ENCODE data around the gene QPCT. TPM values are rescaled to one million over a fixed set of nuclear protein-coding genes. Genes with fewer than 3 reads are reported as not detected.
"Not testable (repeated sequence)": the region's sequence is repeated elsewhere in the genome, so short reads cannot be mapped to it uniquely, and the experiment has no call there.

QPCT gene
- total RNA-seq (2021) (13.6 to 19.9 TPM (median 19.5 TPM) in 3 replicates), Bru-seq, nascent RNA (percentile 45 among the genes with signal in this experiment)
- long read RNA-seq, experiment 1, transcript QPCT-201 (7 exons, 1,739 nt) = major isoform, 99 of 108 reads
- long read RNA-seq, experiment 1, partial matches to known transcripts = 3 of 108 reads
- long read RNA-seq, experiment 1, other reads (novel, unspliced or antisense) = 2 of 108 reads
- long read RNA-seq, experiment 2, transcript QPCT-201 (7 exons, 1,739 nt) = major isoform, 42 of 52 reads
- long read RNA-seq, experiment 2, partial matches to known transcripts = 6 of 52 reads
- long read RNA-seq, experiment 2, other reads (novel, unspliced or antisense) = 3 of 52 reads
- long read RNA-seq, experiment 3, transcript QPCT-201 (7 exons, 1,739 nt) = major isoform, 46 of 52 reads
- long read RNA-seq, experiment 3, partial matches to known transcripts = 2 of 52 reads
- long read RNA-seq, experiment 3, other reads (novel, unspliced or antisense) = 2 of 52 reads

DNA sequence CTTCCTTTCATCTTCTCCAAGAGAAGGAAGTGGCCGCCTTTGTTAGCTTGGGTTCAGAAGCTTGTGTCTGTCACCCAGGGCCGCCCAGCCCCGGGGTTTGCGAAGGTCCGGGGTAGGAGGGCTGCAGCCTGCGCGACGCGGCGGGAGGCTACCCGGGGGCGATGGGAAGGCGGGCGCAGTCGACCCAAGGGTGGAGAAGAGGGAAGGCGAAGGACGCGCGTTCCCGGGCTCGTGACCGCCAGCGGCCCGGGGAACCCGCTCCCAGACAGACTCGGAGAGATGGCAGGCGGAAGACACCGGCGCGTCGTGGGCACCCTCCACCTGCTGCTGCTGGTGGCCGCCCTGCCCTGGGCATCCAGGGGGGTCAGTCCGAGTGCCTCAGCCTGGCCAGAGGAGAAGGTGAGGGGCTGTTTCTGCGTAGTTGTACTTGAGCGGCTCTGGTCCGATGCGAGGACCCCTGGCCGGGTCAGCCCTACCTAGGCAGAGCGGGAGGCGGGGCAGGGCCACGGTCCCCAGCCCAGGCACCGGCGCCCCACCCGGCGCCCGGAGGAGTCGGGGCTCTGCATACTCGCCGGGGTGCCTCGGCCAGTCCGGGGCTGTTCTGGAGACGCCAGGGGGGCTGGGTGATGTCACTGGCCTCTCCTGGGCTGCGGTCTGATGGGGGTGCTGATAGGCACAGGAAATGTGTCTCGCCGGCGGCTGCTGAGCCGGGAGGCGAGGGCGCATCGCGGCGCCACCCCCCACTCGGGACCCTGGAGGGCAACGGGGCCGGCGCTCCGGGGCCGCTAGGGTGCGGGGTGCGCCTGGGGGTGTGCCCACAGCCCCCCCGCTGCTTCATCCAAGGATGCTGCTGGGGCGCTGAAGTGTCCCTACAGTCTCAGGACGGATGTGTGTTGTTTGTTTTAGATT is at the start of gene QPCT:
Gene QPCT (plus strand): TSS at position 178 of the 909 bp plus-strand sequence. CDS start 102 bp downstream, at position 280.
- POLR2A ChIA-PET = no interaction called here
- Mint-ChIP-seq H3K9me3 (no peaks in the 10 kb centered on the region), H3K4me3 (peak within 1 kb of the TSS; percentile 78), H3K4me1 (peaks cover 54% of the 10 kb centered on the region), H3K27ac (no peak within 1 kb of the TSS), H3K36me3 (no peaks in the 10 kb centered on the region), H3K27me3 (ENCODE audit: low read depth) (peaks cover 3% of the 10 kb centered on the region; the same call in 1 of the 2 replicates)
- DNase-seq (ENCODE audit: low spot score) (peak; percentile 34), ATAC-seq (peak; percentile 30)
- TF ChIP-seq RORB (CRISPR knock-in tag; IDR thresholded peaks at IDR 0.05) (no peak), ZNF121 (CRISPR knock-in tag; IDR thresholded peaks at IDR 0.05) (no peak), CREM (CRISPR knock-in tag; IDR thresholded peaks at IDR 0.05) (no peak), GTF2I (CRISPR knock-in tag; conservative IDR thresholded peaks at IDR 0.05) (no peak), ETV6 (CRISPR knock-in tag; IDR thresholded peaks at IDR 0.05) (0 out of 2 replicates have a peak, but pooled peaks have one; percentile 52), ESRRA (CRISPR knock-in tag; IDR thresholded peaks at IDR 0.05; ENCODE audit: borderline replicate concordance) (no peak), TP53 (CRISPR knock-in tag; IDR thresholded peaks at IDR 0.05) (0 out of 2 replicates have a peak, but pooled peaks have one; percentile 34), ZNF423 (CRISPR knock-in tag; IDR thresholded peaks at IDR 0.05) (peak; percentile 56; the same call in 1 of the 2 replicates), FOXP1 (CRISPR knock-in tag; IDR thresholded peaks at IDR 0.05; ENCODE audit: borderline replicate concordance) (peak; percentile 34; the same call in 1 of the 2 replicates), RELA (CRISPR knock-in tag; IDR thresholded peaks at IDR 0.05; ENCODE audit: borderline replicate concordance) (0 out of 2 replicates have a peak, but pooled peaks have one; percentile 5)
- TF ChIP-seq, protein P1, sequence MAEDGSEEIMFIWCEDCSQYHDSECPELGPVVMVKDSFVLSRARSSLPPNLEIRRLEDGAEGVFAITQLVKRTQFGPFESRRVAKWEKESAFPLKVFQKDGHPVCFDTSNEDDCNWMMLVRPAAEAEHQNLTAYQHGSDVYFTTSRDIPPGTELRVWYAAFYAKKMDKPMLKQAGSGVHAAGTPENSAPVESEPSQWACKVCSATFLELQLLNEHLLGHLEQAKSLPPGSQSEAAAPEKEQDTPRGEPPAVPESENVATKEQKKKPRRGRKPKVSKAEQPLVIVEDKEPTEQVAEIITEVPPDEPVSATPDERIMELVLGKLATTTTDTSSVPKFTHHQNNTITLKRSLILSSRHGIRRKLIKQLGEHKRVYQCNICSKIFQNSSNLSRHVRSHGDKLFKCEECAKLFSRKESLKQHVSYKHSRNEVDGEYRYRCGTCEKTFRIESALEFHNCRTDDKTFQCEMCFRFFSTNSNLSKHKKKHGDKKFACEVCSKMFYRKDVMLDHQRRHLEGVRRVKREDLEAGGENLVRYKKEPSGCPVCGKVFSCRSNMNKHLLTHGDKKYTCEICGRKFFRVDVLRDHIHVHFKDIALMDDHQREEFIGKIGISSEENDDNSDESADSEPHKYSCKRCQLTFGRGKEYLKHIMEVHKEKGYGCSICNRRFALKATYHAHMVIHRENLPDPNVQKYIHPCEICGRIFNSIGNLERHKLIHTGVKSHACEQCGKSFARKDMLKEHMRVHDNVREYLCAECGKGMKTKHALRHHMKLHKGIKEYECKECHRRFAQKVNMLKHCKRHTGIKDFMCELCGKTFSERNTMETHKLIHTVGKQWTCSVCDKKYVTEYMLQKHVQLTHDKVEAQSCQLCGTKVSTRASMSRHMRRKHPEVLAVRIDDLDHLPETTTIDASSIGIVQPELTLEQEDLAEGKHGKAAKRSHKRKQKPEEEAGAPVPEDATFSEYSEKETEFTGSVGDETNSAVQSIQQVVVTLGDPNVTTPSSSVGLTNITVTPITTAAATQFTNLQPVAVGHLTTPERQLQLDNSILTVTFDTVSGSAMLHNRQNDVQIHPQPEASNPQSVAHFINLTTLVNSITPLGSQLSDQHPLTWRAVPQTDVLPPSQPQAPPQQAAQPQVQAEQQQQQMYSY (CRISPR knock-in tag; IDR thresholded peaks at IDR 0.05) = no peak
- TF ChIP-seq, protein P2, sequence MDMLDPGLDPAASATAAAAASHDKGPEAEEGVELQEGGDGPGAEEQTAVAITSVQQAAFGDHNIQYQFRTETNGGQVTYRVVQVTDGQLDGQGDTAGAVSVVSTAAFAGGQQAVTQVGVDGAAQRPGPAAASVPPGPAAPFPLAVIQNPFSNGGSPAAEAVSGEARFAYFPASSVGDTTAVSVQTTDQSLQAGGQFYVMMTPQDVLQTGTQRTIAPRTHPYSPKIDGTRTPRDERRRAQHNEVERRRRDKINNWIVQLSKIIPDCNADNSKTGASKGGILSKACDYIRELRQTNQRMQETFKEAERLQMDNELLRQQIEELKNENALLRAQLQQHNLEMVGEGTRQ (CRISPR knock-in tag; IDR thresholded peaks at IDR 0.05) = 0 out of 2 replicates have a peak, but pooled peaks have one; percentile 12
- TF ChIP-seq, protein P3, sequence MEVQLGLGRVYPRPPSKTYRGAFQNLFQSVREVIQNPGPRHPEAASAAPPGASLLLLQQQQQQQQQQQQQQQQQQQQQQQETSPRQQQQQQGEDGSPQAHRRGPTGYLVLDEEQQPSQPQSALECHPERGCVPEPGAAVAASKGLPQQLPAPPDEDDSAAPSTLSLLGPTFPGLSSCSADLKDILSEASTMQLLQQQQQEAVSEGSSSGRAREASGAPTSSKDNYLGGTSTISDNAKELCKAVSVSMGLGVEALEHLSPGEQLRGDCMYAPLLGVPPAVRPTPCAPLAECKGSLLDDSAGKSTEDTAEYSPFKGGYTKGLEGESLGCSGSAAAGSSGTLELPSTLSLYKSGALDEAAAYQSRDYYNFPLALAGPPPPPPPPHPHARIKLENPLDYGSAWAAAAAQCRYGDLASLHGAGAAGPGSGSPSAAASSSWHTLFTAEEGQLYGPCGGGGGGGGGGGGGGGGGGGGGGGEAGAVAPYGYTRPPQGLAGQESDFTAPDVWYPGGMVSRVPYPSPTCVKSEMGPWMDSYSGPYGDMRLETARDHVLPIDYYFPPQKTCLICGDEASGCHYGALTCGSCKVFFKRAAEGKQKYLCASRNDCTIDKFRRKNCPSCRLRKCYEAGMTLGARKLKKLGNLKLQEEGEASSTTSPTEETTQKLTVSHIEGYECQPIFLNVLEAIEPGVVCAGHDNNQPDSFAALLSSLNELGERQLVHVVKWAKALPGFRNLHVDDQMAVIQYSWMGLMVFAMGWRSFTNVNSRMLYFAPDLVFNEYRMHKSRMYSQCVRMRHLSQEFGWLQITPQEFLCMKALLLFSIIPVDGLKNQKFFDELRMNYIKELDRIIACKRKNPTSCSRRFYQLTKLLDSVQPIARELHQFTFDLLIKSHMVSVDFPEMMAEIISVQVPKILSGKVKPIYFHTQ (CRISPR knock-in tag; IDR thresholded peaks at IDR 0.05) = no peak
- TF ChIP-seq, protein P4, sequence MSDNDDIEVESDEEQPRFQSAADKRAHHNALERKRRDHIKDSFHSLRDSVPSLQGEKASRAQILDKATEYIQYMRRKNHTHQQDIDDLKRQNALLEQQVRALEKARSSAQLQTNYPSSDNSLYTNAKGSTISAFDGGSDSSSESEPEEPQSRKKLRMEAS (CRISPR knock-in tag; IDR thresholded peaks at IDR 0.05) = 0 out of 2 replicates have a peak, but pooled peaks have one; percentile 43
- TF ChIP-seq, protein P5, sequence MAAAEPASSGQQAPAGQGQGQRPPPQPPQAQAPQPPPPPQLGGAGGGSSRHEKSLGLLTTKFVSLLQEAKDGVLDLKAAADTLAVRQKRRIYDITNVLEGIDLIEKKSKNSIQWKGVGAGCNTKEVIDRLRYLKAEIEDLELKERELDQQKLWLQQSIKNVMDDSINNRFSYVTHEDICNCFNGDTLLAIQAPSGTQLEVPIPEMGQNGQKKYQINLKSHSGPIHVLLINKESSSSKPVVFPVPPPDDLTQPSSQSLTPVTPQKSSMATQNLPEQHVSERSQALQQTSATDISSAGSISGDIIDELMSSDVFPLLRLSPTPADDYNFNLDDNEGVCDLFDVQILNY (CRISPR knock-in tag; IDR thresholded peaks at IDR 0.05) = 0 out of 2 replicates have a peak, but pooled peaks have one; percentile 25
- TF ChIP-seq, protein P6, sequence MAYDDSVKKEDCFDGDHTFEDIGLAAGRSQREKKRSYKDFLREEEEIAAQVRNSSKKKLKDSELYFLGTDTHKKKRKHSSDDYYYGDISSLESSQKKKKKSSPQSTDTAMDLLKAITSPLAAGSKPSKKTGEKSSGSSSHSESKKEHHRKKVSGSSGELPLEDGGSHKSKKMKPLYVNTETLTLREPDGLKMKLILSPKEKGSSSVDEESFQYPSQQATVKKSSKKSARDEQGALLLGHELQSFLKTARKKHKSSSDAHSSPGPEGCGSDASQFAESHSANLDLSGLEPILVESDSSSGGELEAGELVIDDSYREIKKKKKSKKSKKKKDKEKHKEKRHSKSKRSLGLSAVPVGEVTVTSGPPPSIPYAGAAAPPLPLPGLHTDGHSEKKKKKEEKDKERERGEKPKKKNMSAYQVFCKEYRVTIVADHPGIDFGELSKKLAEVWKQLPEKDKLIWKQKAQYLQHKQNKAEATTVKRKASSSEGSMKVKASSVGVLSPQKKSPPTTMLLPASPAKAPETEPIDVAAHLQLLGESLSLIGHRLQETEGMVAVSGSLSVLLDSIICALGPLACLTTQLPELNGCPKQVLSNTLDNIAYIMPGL (CRISPR knock-in tag; IDR thresholded peaks at IDR 0.05) = peak; percentile 49; the same call in 1 of the 2 replicates
- CTCF ChIA-PET = interaction anchor here (0.6 to 2.7 kb wide), 3 partner anchors 52 to 646 kb away, joined by 3 to 17 read pairs (median 8); no protein-coding TSS in a partner anchor

DNA sequence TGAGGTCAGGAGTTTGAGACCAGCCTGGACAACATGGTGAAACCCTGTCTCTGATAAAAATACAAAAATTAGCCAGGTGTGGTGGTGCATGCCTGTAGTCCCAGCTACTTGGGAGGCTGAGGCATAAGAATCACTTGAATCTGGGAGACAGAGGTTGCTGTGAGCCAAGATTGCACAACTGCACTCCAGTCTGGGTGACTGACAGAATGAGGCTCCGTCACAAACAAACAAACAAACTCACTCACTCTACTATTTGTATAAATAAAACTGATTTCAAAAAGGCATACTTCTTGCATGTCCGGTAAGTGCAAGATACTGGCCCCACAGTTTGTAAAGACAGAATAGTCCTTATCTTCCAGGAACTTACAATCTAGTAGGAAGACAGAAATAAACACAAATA is 49.6 kb upstream of the QPCT start:
- POLR2A ChIA-PET; H3K27me3 Mint-ChIP-seq (ENCODE audit: low read depth); CTCF ChIA-PET; H3K27ac Mint-ChIP-seq; ATAC-seq; DNase-seq (ENCODE audit: low spot score); H3K4me3 Mint-ChIP-seq; H3K9me3 Mint-ChIP-seq: not testable (repeated sequence)
- Mint-ChIP-seq H3K36me3 (peaks cover 22% of the 10 kb centered on the region), H3K4me1 (peaks cover 19% of the 10 kb centered on the region)
